K562 (cell line): ENCODE results near the gene PSMC3IP. TPM values are rescaled to one million over a fixed set of nuclear protein-coding genes. Genes with fewer than 3 reads are reported as not detected.
A peak's percentile ranks its signal among the peaks of the same experiment; 100 is the strongest.

Experiments used
- ATAC-seq: fragments of 200-7000 bp; cut with Tn5 transposase; 3 replicates; pipeline ENCODE4 v1.9.1; 2020; ENCODE audit warnings: moderate library complexity
- BruUV-seq: library from RNA; stranded (reverse); fragments of 400-500 nt; replicated peaks from 2 replicates; lab custom pipeline; 2021; lab: Mats Ljungman, UMichigan
- CTCF ChIA-PET: fragments of 300-600 bp; formaldehyde crosslinking; extraction: SDS; loops from one replicate; lab custom pipeline; 2021; ENCODE audit warnings: low intra/inter-chr PET ratio; lab: Yijun Ruan, JAX
- POLR2A ChIA-PET: fragments of 300-600, 350-650 bp; sonication (Branson Sonifier 250); formaldehyde crosslinking; extraction: SDS; loops from one replicate; lab custom pipeline; 2021; ENCODE audit warnings: antibody characterized with exemption, inconsistent platforms; lab: Yijun Ruan, JAX
- DNase-seq, 4 experiments: peaks; one replicate each; pipeline versions ENCODE4 v3.0.0 to v3.0.0-alpha.2; 2011 to 2018; ENCODE audit warnings: low spot score in 3 of 4, mixed read lengths in 3 of 4; ENCODE audit errors: extremely low read depth in 1 of 4
- FAIRE-seq: peaks from 2 replicates; lab custom pipeline; 2011; peaks lifted over from hg19 to GRCh38; lab: Jason Lieb, UNC
- H2AFZ ChIP-seq: 2 replicates; pipeline ENCODE4 v1.6.0; 2011; ENCODE audit warnings: low read depth, low read length, control low read depth, inconsistent platforms
- H3K27ac ChIP-seq: fragments of 200-600 bp; 3 replicates; pipeline ENCODE4 v1.8.0; 2011; ENCODE audit warnings: low read depth, mild to moderate bottlenecking, control low read depth, inconsistent platforms, low read length, moderate library complexity, mixed read lengths; ENCODE audit errors: extremely low read depth
- H3K27me3 ChIP-seq, 2 experiments: fragments of 300-600 bp in 1 of 2; 2 replicates in 1 of 2; 3 replicates in 1 of 2; pipeline versions ENCODE4 v1.6.0 to v1.8.0; 2011; ENCODE audit warnings: inconsistent platforms in 2 of 2, low read length in 2 of 2, mild to moderate bottlenecking in 1 of 2, mixed read lengths in 1 of 2, moderate library complexity in 1 of 2; ENCODE audit not compliant: control insufficient read depth in 2 of 2, insufficient read depth in 2 of 2
- H3K36me3 ChIP-seq: fragments of 300-600 bp; 3 replicates; pipeline ENCODE4 v1.8.0; 2011; ENCODE audit warnings: mild to moderate bottlenecking, low read length, inconsistent platforms; ENCODE audit not compliant: control insufficient read depth, insufficient read depth
- H3K4me1 ChIP-seq, 2 experiments: fragments of 200-600 bp in 1 of 2; replicated peaks in 1 of 2; 2 replicates in 1 of 2; 3 replicates in 1 of 2; pipeline versions ENCODE4 v1.5.1 to v1.8.0; 2011; ENCODE audit warnings: inconsistent platforms in 2 of 2, low read length in 2 of 2, mild to moderate bottlenecking in 1 of 2, mixed read lengths in 1 of 2, moderate library complexity in 1 of 2; ENCODE audit not compliant: control insufficient read depth in 2 of 2, insufficient read depth in 2 of 2
- H3K4me2 ChIP-seq: 2 replicates; pipeline ENCODE4 v1.6.1; 2011; ENCODE audit warnings: low read length, control low read depth, inconsistent platforms, mixed read lengths; ENCODE audit not compliant: insufficient read depth
- H3K4me3 ChIP-seq: fragments of 200-600 bp; sonication (generic), shearing (Covaris generic); 2 replicates; pipeline ENCODE4 v1.5.1; 2016; ENCODE audit warnings: control low read depth, inconsistent platforms
- H3K79me2 ChIP-seq: fragments of 200-600 bp; 3 replicates; pipeline ENCODE4 v1.8.0; 2011; ENCODE audit warnings: low read length, inconsistent platforms; ENCODE audit not compliant: control insufficient read depth, insufficient read depth
- H3K9ac ChIP-seq, 2 experiments: 2 replicates each; pipeline versions ENCODE4 v1.6.0 to v1.6.1; 2011; ENCODE audit warnings: low read depth in 2 of 2, low read length in 2 of 2, control low read depth in 1 of 2, inconsistent platforms in 1 of 2, mild to moderate bottlenecking in 1 of 2, mixed read lengths in 1 of 2; ENCODE audit not compliant: insufficient read depth in 1 of 2
- H3K9me1 ChIP-seq: one replicate; pipeline ENCODE4 v1.6.0; 2011; ENCODE audit warnings: inconsistent platforms, mild to moderate bottlenecking, low read length, moderate library complexity; ENCODE audit not compliant: control insufficient read depth, insufficient read depth
- H3K9me3 ChIP-seq: replicated peaks from 2 replicates; pipeline ENCODE4 v1.5.1; 2011; ENCODE audit warnings: low read depth, low read length, inconsistent platforms; ENCODE audit not compliant: control insufficient read depth, insufficient read depth
- H4K20me1 ChIP-seq: replicated peaks from 2 replicates; pipeline ENCODE4 v1.6.1; 2011; ENCODE audit warnings: low read length, inconsistent platforms, mixed read lengths; ENCODE audit not compliant: control insufficient read depth, insufficient read depth
- WGBS: fragments of 100-300 bp; shearing (Covaris generic); methylation state at CpG from one replicate; pipeline ENCODE4 v1.1.6; 2016; ENCODE audit warnings: low coverage, mixed read lengths; ENCODE audit not compliant: insufficient coverage; ENCODE audit errors: missing lambda C conversion rate; 5-methylcytosine and 5-hydroxymethylcytosine counted together
- in situ Hi-C: fragments of 300-500 bp; cut with MboI; formaldehyde crosslinking; loops from 4 replicates; pipeline ENCODE4 v1.15.0; 2018; ENCODE audit warnings: inconsistent platforms, mixed read lengths
- intact Hi-C: fragments of 100-400 bp; cut with micrococcal nuclease; formaldehyde crosslinking; loops from 2 replicates; pipeline ENCODE4 v1.14.2; 2022
- polyA plus RNA-seq, 8 experiments: library from polyadenylated mRNA; depleted of rRNA in 4 of 8; stranded (reverse) in 5 of 8; unstranded in 3 of 8; fragments of >200 nt; fragmentation: Nextera tagmentation in 2 of 8; fragmentation: Illumina TruSeq in 1 of 8; extraction: Ambion mirVana in 2 of 8; extraction: Trizol in 1 of 8; gene quantifications; 2 replicates each; pipeline versions ENCODE4 v1.2.1 to v1.2.3, GENCODE V29; 2011 to 2014; ENCODE audit warnings: inconsistent platforms in 1 of 8, missing spikeins in 1 of 8
- total RNA-seq, 7 experiments: library from RNA; depleted of rRNA in 6 of 7; stranded (reverse); fragments of >200 nt in 6 of 7; fragmentation: Illumina TruSeq in 2 of 7; extraction: Trizol in 2 of 7; gene quantifications; 2 replicates each; pipeline versions ENCODE4 v1.2.1 to v1.2.3, GENCODE V29; 2011 to 2021; ENCODE audit warnings: low replicate concordance in 1 of 7
- TF ChIP-seq, protein P1 (sequence below), 2 experiments: fragments of 450-650 bp; conservative IDR thresholded peaks; 2 replicates each; pipeline ENCODE4 v1.6.1; 2017; ENCODE audit warnings: mild to moderate bottlenecking in 2 of 2, moderate library complexity in 2 of 2
- TF ChIP-seq, protein P2 (sequence below), 2 experiments: fragments of 450-650 bp; formaldehyde crosslinking in 1 of 2; IDR thresholded peaks; 2 replicates each; pipeline versions ENCODE4 v1.4.0 to v1.6.1; 2014 to 2020; ENCODE audit warnings: mild to moderate bottlenecking in 2 of 2, borderline replicate concordance in 1 of 2, low read depth in 1 of 2

PSMC3IP gene
- total and polyA plus RNA-seq, 9 of the 15 experiments (the other 6 are each of a cell fraction or from before 2014, with no cell fraction given), result 13.8 to 65.6 (median 32.8) TPM

GRCh38 chr17:42563143-42563509 lies 14.4 kb downstream of the PSMC3IP start (continued):
- TF ChIP-seq, protein P1, sequence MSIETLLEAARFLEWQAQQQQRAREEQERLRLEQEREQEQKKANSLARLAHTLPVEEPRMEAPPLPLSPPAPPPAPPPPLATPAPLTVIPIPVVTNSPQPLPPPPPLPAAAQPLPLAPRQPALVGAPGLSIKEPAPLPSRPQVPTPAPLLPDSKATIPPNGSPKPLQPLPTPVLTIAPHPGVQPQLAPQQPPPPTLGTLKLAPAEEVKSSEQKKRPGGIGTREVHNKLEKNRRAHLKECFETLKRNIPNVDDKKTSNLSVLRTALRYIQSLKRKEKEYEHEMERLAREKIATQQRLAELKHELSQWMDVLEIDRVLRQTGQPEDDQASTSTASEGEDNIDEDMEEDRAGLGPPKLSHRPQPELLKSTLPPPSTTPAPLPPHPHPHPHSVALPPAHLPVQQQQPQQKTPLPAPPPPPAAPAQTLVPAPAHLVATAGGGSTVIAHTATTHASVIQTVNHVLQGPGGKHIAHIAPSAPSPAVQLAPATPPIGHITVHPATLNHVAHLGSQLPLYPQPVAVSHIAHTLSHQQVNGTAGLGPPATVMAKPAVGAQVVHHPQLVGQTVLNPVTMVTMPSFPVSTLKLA (conservative IDR thresholded peaks at IDR 0.05), result peak in 1 of 2 experiments; percentile 46; a peak in 2 of 4 replicates

DNA sequence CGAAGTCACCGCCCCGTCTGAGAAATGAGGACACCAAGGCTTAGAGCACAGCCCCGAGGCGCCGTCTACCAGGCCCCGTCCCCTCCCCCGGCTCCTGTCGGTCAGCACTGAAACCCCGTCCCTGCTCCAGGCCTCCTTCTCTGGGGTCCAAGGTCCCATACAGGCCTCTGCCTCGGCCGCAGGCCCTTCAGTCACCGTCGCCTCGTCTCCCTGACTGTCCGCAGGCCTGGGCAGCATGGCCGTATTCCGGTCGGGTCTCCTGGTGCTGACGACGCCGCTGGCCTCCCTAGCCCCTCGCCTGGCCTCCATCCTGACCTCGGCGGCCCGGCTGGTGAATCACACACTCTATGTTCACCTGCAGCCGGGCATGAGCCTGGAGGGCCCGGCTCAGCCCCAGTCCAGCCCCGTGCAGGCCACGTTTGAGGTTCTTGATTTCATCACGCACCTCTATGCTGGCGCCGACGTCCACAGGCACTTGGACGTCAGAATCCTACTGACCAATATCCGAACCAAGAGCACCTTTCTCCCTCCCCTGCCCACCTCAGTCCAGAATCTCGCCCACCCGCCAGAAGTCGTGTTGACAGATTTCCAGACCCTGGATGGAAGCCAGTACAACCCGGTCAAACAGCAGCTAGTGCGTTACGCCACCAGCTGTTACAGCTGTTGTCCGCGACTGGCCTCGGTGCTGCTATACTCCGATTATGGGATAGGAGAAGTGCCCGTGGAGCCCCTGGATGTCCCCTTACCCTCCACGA lies 15.0 kb downstream of the PSMC3IP start:
- peaks cover 21 to 60% of the 10 kb centered on the region in 2 experiments for H3K4me1 ChIP-seq
- FAIRE-seq (no peak), ATAC-seq (peak; percentile 25), DNase-seq (peak; percentile 53 to 67 (median 63))
- H3K9ac ChIP-seq, result peak overlapping the region; percentile 93 to 99
- in situ Hi-C loops, result no loop called here
- H3K4me3 ChIP-seq, result peak overlapping the region; percentile 74
- no peaks in the 10 kb centered on the region for H3K9me1 ChIP-seq
- H4K20me1 ChIP-seq, result no peaks in the 10 kb centered on the region
- H3K9me3 ChIP-seq, result no peaks in the 10 kb centered on the region
- ChIA-PET POLR2A (interaction anchor here (0.6 to 8.3 kb wide), 5 partner anchors 11 to 116 kb away, joined by 3 to 58 read pairs (median 4); partner anchors contain the start of gene PSMC3IP), CTCF (no interaction called here)
- intact Hi-C loops, result no loop called here
- peak overlapping the region; percentile 88 for H3K27ac ChIP-seq
- H3K4me2 ChIP-seq, result peak overlapping the region; percentile 92
- WGBS, result under 1% methylated on average over 45 of the region's 48 CpGs
- peaks cover 38% of the 10 kb centered on the region for H3K36me3 ChIP-seq
- no peak overlapping the region for H2AFZ ChIP-seq
- BruUV-seq, result TSS peak; percentile 65
- peaks cover 41% of the 10 kb centered on the region for H3K79me2 ChIP-seq
- no peaks in the 10 kb centered on the region for H3K27me3 ChIP-seq
- TF ChIP-seq, protein P2, sequence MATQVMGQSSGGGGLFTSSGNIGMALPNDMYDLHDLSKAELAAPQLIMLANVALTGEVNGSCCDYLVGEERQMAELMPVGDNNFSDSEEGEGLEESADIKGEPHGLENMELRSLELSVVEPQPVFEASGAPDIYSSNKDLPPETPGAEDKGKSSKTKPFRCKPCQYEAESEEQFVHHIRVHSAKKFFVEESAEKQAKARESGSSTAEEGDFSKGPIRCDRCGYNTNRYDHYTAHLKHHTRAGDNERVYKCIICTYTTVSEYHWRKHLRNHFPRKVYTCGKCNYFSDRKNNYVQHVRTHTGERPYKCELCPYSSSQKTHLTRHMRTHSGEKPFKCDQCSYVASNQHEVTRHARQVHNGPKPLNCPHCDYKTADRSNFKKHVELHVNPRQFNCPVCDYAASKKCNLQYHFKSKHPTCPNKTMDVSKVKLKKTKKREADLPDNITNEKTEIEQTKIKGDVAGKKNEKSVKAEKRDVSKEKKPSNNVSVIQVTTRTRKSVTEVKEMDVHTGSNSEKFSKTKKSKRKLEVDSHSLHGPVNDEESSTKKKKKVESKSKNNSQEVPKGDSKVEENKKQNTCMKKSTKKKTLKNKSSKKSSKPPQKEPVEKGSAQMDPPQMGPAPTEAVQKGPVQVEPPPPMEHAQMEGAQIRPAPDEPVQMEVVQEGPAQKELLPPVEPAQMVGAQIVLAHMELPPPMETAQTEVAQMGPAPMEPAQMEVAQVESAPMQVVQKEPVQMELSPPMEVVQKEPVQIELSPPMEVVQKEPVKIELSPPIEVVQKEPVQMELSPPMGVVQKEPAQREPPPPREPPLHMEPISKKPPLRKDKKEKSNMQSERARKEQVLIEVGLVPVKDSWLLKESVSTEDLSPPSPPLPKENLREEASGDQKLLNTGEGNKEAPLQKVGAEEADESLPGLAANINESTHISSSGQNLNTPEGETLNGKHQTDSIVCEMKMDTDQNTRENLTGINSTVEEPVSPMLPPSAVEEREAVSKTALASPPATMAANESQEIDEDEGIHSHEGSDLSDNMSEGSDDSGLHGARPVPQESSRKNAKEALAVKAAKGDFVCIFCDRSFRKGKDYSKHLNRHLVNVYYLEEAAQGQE (IDR thresholded peaks at IDR 0.05; ENCODE audit: borderline replicate concordance), result peak; percentile 13; the same call in 1 of the 2 replicates
- TF ChIP-seq, protein P2 (CRISPR knock-in tag; IDR thresholded peaks at IDR 0.05; ENCODE audit: low read depth), result no peak
